NT2/D1 (cell line): ENCODE data around the gene MPEG1.

Experiments used
- SUZ12 ChIP-seq: IDR thresholded peaks from 2 replicates; pipeline ENCODE4 v1.6.1; 2011; ENCODE audit not compliant: insufficient read length, insufficient read depth; ENCODE audit errors: extremely low read depth
- ZNF274 ChIP-seq: IDR thresholded peaks from 2 replicates; pipeline ENCODE4 v1.6.1; 2011; ENCODE audit warnings: mild to moderate bottlenecking, low read depth, low read length

DNA sequence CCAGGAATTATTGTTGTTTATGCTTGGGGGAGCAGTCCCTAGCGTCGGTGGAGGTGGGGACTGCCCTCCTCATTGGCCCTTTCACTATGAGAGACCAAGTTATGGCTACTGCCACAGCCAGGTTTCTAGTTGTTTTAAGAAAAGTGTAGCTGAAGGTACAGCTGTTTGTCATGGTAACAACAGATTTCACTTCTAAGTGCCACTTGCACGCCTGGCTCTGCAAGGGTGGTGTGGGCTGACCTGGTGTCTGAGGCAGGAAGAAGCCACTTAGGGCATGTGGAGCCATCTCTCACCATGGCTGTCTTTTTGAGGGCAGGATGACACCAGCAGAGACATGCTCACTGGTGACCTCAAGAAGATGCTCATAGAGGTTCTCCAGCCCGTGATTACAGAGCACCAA, 46.3 kb upstream of the MPEG1 start:
- TF ChIP-seq ZNF274 (no peak), SUZ12 (no peak)
